NCI-H1436 (cell line): Measurements from ENCODE around the gene DNAAF1.

ENCODE experiments used
- DNase-seq: peaks from one replicate; lab custom pipeline; 2025; lab: John Stamatoyannopoulos, UW

DNAAF1 gene

DNA sequence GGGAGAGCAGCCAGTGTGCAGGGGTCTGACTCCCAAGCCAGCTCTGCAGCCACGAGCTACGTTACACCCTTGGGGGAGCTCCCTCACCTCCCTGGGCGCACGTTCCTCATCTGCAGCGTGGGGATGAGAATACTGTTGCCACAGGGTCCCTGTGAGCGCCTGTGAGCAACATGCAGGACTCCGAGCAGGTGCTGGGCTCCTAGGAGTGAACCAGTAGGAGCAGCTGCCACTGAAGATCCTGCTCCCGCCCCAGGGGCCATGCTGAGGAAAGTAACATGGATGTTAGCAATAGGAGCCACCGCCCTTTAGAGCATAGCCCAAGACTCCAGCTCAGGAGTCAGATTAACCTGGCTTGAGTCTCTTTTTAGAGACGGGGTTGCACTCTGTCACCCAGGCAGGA lies 15.9 kb downstream of the DNAAF1 start:
- no peak for DNase-seq

DNA sequence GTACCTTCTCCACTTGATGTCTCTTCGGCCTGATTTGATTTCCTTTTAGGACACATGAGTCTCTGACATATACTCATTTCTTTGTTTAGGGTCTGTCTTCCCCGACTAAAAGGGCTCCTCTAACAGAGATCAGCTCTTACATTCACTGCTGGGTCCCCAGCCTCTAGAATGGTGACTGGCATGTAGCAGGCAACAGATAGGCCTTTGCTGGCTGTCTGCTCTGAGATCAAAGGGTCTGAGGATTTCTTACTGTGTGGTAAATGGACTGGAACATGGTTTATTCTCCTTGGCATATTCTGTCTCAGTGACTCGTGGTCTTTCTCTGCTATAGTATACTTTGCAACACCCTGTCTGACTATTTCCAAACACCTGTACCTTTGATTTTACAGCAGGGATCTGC lies 16.7 kb downstream of the DNAAF1 start:
- DNase-seq: no peak

DNA sequence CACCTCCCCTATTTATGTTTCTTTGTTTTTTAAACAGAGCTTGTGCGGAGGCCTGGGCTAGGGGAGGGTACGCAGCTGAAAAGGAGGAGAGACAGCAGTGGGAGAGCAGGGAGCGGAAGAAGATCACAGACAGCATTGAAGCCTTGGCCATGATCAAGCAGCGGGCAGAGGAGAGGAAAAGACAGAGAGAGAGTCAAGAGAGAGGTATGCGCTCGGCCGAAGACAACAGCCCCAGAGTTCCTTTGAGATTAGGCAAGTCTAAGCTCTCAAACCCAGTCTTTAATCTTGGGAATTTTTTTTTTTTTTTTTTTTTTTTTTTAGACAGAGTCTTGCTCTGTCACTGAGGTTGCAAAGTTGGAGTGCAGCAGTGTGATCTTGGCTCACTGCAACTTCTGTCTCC lies 20.6 kb downstream of the DNAAF1 start:
- no peak for DNase-seq

GRCh38 chr16:84166796-84167695 lies 21.9 kb downstream of the DNAAF1 start:
- DNase-seq: no peak

- DNase-seq: no peak
Measured at GRCh38 chr16:84169765-84170310, 24.7 kb downstream of the DNAAF1 start.

DNA sequence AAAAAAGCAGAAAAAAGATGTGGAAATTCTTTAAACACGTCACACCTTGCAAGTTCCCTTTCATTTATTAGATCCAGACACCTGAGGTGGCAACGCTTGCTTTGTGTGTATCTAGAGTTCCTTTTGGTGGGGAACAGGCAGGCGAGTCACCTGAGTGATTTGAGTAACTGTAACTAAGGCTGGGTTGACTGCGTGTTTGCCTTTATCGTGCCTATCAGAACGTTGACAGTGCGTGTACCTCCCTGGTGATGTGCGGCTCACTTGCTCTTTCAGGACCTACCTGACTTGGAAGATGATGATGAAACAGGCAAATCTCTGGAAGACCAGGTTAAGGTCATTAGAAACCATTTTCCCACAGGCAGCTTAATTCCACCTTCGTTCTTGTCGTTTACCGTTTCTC lies 29.3 kb downstream of the DNAAF1 start:
- no peak for DNase-seq

DNA sequence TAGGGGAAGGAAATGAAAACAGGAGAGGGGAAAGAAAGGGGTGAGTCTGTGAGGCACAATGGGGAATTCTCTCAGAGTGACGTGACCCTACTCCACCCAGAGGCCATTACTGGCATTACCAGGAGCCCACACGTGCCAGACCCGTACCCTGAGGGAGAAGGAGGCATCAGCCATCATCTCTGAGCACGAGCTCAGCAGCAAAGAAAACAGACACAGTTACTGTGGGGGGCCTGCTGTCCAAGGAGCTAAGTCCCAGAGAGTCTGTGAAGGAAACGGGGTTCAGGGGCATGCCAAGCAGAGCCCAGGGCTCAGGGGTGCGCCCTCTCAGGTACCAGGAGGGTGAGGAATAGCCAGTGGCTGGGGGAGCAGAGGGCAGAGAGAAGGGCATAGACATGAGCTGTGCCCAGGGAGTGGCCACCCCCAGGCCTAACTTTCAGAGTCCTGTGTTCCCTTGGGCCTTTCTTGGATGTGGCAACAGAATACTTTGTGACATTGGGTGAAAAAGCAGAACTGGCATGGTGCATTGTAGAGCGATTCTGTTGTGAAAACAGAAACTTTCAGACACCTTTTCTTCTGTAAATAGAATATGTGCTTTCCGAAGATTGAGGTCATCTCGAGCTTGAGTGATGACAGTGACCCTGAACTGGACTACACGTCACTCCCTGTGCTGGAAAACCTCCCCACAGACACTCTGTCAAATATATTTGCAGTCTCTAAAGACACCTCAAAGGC lies 30.4 kb downstream of the DNAAF1 start:
- no peak for DNase-seq

DNA sequence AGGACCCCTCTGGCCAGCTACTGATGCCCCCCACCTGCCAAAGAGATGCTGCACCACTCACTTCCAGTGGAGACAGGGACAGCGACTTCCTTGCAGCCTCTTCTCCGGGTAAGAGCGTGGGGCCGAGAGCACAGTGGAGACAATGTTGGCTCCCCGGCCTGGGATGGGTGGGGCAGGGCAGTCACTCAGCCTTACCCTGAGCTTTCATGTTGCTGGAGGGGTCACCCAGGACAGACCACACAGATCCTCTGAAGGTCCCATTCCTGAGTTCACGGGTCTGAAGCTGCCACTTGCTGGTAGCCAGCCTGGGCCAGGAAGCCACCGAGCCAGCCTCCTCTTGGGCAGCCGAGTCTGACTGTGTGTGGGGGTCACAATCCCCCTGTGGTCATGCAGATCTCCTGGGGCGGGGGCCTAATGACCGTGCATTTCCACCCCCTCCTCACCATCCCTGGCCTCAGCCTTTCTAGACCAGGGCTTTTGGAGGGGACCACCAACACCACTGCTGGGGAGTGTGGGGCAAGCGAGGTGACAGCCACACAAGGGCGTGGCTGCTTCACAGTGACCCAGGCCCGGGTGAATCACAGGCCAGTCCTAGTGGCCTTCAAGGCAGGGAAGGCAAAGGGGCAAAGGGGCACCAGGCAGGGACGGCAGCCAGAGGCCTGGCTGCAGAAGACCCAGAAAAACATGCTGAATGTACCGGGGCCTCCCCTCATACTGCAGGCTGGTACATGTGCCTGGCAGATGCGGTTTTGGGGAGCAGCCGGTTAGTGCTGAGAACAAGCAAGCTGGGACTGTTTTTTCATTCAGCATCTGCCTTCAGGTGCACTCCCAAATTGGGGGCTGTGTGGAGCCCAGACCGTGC lies 31.3 kb downstream of the DNAAF1 start:
- no peak for DNase-seq

DNA sequence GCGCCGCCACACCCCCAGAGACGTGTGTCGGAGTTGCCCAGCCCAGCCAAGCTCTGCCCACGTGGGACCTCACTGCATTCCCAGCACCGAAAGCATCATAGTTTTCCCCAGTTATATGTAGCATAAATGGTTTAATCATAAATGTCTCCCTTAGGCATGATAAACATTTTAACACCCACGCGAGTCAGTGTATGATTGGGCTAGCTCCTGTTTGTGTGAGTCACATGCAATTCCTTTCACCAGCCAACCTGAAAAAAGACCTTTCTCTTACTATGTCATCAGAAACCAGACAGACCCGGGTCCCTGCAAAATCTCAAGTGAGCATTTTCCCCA lies 32.6 kb downstream of the DNAAF1 start:
- DNase-seq: no peak

- DNase-seq: no peak
Measured at GRCh38 chr16:84178146-84178765, 33.1 kb downstream of the DNAAF1 start.

DNA sequence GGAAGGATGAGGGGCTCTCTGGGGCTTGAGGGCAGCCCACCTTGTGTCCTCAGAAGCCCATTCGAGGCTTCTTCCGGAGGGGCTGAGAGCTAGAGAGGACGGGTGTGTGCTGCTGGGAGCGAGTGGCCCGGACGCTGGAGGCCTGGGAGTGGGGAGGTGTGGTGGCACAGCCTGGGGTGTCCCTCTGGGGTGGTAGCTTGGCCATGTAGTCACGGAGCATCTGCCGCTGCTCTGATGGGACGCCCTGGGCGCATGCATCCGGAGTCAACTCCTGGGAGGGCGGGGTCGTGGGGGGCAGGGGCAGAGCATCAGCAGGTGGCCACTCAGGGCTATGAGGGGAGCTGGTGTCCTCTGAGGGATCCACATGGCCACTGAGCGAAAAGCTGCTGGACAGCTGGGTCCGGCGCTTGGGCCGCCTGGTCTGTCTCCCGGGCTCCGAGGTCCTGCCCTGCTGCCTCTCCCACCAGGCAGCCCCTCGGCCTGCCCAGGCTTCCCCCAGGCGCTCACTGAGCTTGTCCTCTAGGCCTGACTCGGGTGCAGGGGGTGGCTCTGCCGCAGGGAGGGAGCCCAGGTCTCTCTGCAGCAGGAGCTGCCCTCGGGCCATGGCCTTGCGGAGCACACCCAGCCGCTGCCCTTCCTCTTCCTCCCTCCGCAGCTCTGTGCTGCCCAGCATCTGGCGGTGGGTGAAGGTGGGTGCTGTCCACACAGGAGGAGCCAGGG lies 33.9 kb downstream of the DNAAF1 start:
- DNase-seq: no peak

DNA sequence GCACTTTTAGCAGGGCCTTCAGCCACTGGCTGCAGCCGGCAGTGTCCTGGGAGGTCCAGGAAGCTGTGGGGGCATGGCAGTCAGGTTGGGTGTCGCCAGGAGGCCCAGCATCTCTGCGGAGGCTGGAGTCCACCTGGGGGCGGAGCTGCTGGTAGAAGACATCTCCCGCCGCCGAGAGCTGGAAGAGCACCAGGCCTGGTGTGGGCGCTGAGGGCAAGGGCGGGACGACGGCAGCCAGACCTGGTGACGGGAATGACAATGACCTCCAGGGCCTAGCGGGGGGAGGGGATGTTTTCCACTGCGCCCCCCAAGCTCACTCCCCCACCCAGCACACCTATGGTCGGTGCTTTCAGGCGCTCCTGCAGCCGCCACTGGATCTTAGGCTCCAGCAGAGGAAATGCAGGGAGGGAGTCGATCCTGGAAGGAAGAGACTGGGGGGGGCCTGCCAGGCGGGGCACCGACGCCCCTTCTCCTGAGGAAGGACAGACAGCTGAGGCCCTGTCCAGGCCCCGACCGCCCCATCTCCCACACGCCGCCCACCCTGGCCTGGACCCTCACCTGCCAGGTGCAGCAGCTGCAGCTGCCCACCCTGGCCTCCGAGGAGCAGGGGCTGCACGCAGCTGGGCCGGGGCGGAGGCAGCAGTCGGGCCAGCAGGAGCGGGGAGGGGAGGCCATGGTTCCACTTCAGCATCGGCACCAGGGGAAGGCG lies 34.7 kb downstream of the DNAAF1 start:
- no peak for DNase-seq

- DNase-seq: no peak
Measured at GRCh38 chr16:84180519-84181140, 35.5 kb downstream of the DNAAF1 start.

- DNase-seq: no peak
Measured at GRCh38 chr16:84181144-84181915, 36.2 kb downstream of the DNAAF1 start.

GRCh38 chr16:84182104-84182503 lies 37.0 kb downstream of the DNAAF1 start:
- no peak for DNase-seq

DNA sequence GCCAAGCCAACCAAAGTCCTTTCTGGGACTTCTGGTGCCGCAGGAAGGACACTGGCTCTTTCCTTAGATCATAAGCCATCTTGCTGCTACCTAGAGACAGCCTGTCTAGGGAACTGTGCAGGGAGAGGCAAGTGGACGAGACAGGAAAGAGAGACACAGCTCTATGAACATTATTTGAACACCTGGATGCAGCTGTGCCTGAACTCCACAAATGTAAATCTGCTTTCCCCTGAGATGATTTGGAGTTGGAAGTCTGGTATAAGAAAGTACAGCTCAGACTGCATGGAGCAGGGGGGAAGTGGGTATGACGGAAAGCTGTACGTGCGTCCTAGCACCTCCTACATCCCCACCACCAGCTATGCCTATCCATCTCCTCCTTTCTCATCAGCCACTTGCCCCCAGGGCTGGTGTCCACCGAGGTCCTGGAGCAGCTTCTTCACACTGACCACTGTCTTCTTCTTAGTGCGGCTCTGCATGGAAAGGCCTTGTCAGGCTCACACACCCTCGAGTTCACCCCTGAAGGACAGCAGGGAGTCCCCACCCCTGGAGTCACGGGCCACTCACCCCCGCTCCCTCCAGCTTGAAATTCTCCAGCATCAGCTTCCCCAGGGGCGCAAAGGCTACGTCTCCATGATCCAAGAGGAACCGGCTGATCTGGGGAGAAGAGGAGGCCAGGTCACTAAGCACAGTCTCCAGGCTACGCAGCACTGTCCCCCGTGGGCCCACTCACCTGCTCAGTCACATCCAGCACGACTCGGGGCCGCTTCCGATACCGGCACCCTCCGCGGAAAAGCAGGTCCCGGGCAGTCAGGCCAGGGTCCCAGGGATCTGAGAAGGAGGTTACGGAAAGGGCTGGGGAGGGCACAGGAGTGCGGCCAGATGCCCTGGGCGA lies 37.8 kb downstream of the DNAAF1 start:
- no peak for DNase-seq

DNA sequence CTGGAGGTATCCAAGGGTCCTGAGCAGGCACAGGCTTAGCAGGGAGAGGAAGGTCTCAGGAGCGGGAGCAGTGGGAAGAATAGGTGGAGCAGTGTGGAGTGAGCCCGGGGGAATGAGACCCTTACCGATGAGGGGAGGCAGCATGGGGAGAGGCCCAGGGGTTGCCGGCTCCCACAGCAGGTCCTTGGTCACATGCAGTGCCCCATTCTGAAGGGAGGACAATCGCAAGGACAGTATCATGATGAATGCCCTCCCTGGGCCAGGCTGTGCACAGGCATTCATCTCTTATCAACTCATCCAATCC lies 38.4 kb downstream of the DNAAF1 start:
- DNase-seq: no peak

GRCh38 chr16:84183911-84184591 lies 38.9 kb downstream of the DNAAF1 start:
- no peak for DNase-seq
